ENCODE results near the gene MBTPS1.

DNA sequence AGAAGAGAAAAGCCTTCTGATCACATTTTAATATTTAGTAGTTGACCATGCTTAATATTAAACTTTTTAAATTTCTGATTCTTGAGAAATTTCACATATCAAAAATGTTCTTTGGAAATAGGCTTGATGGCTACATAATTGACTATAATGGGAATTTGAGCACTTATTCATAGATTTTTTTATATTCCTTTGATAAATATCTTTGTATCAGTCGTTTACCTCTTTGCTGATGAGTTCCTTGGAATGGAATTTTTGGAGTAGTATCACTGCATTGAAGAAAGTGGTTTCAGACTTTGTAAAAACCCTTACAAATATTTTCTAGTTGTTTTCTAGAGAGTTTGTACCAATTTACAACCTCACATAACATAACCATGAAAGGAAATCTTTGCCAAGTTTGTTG lies 43.1 kb upstream of the MBTPS1 start:
- TF ChIP-seq, protein P1, sequence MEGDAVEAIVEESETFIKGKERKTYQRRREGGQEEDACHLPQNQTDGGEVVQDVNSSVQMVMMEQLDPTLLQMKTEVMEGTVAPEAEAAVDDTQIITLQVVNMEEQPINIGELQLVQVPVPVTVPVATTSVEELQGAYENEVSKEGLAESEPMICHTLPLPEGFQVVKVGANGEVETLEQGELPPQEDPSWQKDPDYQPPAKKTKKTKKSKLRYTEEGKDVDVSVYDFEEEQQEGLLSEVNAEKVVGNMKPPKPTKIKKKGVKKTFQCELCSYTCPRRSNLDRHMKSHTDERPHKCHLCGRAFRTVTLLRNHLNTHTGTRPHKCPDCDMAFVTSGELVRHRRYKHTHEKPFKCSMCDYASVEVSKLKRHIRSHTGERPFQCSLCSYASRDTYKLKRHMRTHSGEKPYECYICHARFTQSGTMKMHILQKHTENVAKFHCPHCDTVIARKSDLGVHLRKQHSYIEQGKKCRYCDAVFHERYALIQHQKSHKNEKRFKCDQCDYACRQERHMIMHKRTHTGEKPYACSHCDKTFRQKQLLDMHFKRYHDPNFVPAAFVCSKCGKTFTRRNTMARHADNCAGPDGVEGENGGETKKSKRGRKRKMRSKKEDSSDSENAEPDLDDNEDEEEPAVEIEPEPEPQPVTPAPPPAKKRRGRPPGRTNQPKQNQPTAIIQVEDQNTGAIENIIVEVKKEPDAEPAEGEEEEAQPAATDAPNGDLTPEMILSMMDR (IDR thresholded peaks at IDR 0.05) = no peak
- TF ChIP-seq POLR2A (IDR thresholded peaks at IDR 0.05) = no peak
